OCI-LY7 (cell line): ENCODE data around the gene ZC3H11A.

Source experiments
- CTCF ChIP-seq: fragments of 200-600 bp; sonication (generic); conservative IDR thresholded peaks from 2 replicates; pipeline ENCODE4 v1.5.1; 2014; ENCODE audit warnings: mild to moderate bottlenecking, antibody characterized with exemption, low read length, moderate library complexity, mixed read lengths
- EZH2phosphoT487 ChIP-seq: fragments of 200-600 bp; sonication (generic); IDR thresholded peaks from 2 replicates; pipeline ENCODE4 v1.6.1; 2018; ENCODE audit warnings: low read depth, borderline replicate concordance, mild to moderate bottlenecking, mixed run types, antibody characterized with exemption, low read length, moderate library complexity, mixed read lengths

DNA sequence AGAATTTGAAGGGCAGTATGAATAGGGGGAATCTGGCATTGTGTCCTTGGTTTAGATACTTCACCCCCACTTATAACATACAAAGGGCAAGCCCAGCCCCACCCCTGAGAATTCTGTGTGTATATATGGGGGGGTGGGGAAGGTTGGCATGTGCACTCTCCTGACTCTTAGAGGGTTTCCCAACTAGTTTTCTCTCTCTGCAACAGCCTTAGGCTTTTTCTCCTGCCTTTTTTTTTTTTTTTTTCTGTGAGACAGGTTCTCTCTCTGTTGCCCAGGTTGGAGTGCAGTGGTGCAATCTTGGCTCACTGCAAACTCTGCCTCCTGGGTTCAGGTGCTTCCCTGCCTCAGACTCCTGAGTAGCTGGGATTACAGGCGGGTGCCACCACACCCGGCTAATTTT is 2.9 kb upstream of the ZC3H11A start:
- TF ChIP-seq CTCF (no peak), EZH2phosphoT487 (no peak)
